Measurements from ENCODE around the gene HECTD3.
A peak's percentile ranks its signal among the peaks of the same experiment; 100 is the strongest.

Gene HECTD3

GRCh38 chr1:45010855-45011811 is at the start of gene HECTD3:
Gene HECTD3 (minus strand): TSS chr1:45011324. CDS start chr1:45011257, 67 bp downstream.
- DNase-seq (ENCODE audit: low read depth in 3 of 3), result peak; percentile 45 to 71 (median 54)

DNA sequence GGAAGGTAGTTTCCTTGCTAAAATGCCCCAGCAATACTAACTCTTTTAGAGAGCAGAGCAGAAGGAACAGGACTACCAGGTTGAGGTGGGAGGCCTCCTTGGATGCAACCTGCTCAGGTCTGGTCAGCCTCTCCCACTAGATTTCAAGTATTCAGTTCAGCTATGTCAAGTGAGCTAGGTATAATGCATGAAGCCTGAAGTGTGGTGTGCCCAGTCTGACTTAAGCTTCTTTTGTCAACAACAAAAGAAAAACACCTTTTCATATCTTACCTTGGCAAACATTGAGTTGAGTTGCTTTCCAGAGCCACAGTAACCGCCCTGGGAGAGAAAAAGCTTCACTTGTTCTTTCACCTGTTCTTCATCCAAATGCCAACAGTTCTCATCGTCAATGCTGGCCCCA is 48.7 kb upstream of the HECTD3 start:
- no peak for DNase-seq (ENCODE audit: low read depth in 3 of 3)

DNA sequence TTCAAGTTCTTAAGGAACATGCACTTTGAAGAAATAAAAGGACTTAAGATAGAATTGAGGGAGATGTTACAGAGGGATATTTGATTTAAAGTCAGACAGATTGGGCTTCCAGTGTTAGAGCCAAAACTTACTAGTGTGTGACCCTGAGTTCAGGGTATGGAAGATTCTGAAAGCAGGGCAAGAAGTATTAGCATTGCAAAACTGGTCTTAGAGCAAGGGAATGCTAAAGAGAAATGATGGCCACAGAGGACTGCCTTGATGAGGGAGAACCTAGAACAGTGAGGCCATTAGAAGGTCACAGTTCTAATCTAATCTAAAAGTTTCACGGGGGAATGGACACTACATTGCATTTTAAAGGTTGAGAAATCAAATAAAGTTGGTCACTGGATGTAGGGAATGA is 46.4 kb upstream of the HECTD3 start:
- no peak for DNase-seq (ENCODE audit: low read depth in 3 of 3)

- no peak for DNase-seq (ENCODE audit: low read depth in 3 of 3)
These were observed 40.1 kb upstream of the HECTD3 start for GRCh38 chr1:45051005-45051772.

DNA sequence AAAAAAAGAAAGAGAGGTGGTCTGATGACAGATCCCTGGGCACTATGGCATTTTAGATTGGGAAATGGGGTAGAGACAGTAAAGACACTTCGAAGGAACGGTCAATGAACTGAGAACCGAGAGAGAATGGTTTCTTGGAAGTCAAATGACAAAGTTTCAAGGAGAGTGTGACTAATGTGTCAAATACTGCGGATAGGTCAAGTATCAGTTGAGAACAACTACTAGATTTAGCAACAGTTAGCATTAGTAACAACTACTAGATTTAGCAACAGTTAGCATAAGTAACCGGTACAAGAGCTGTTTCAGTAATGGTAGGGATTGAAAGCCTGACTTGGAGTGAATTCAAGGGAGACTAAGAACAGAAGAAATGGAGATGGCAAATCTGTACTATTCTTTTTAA is 35.9 kb upstream of the HECTD3 start:
- no peak for DNase-seq (ENCODE audit: low read depth in 3 of 3)

DNA sequence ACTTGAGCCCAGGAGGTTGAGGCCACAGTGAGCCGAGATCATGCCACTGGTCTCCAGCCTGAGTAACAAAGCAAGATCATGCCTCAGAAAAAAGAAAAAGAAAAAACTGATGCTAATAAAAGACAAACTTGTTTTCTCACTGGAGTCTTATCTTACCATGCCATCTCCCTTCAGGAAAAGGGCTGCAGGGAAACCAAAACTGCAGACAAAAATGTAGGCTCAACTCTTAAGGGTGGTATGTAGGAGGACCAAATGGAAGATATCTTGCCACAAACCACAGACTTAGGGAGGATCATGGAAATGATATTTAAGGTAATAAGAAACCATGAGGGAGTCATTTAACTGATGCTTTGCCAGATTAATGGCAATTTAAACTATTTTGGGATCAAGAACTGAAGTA is 33.8 kb upstream of the HECTD3 start:
- DNase-seq (ENCODE audit: low read depth in 3 of 3), result no peak

DNA sequence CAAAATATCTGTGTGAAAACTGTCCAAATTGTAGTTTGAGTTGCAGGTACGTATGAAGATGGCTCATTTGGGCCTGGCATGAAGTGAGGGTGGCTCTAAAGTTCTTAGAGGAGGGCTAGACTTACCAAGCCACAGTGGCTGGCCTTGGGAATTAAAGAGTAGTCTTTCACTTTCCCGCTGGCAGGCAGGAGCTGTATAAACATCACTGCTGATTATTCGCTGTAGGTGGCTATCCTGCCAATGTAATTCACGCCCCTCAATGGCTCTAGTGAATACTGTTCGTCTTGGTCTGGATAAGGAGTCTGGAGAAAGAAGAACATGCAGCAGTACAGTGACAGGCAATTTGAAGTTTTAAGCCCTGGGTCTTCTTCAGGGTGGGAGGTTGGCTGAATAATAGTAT is 32.0 kb upstream of the HECTD3 start:
- DNase-seq (ENCODE audit: low read depth in 3 of 3), result no peak

DNA sequence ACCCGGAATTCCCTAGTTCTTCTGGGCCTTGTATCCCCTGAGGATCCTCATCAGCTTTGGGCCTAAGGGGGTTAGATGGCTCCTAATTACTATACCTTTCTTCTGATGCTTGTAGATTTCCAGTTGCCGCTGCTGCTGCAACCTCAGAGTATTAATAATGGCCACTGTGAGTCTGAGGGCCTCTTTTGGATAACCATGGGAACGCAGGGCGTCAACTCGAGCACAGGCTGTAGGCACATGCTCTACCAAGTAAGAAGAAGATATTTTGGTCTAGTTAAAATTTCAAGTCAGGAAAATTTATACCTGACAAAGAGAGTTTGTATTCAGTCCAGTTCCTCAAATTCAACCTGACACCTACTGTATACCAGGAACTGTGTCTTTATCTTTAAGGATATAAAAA is 29.2 kb upstream of the HECTD3 start:
- DNase-seq (ENCODE audit: low read depth in 3 of 3), result no peak

- DNase-seq (ENCODE audit: low read depth in 3 of 3), result no peak
These were observed 27.7 kb upstream of the HECTD3 start for GRCh38 chr1:45038661-45039364.

GRCh38 chr1:45038240-45038639 is 27.1 kb upstream of the HECTD3 start:
- no peak for DNase-seq (ENCODE audit: low read depth in 3 of 3)

DNA sequence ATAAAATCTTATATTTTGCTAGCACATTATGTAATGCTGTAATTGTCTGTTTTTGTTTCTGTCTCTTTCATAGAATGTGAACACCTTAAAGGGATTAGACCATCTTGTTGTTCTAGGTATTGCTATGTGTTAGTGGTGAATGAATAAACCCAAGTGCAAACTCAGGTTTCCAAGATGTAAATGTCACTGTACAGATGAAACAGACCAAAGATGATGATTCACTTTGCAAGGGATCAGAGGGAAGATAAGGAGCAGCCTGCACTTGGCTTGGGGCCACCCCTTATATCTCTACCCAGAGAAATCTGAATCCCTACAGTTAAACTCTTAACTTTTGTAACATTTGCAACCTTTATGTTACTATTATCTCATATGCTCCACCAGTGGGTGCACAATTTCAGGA is 26.3 kb upstream of the HECTD3 start:
- DNase-seq (ENCODE audit: low read depth in 3 of 3), result no peak

GRCh38 chr1:45035631-45036301 is 24.6 kb upstream of the HECTD3 start:
- no peak for DNase-seq (ENCODE audit: low read depth in 3 of 3)

GRCh38 chr1:45033356-45033755 is 22.2 kb upstream of the HECTD3 start:
- DNase-seq (ENCODE audit: low read depth in 3 of 3), result no peak

- DNase-seq (ENCODE audit: low read depth in 3 of 3), result no peak
These were observed 21.7 kb upstream of the HECTD3 start for GRCh38 chr1:45032837-45033236.

DNA sequence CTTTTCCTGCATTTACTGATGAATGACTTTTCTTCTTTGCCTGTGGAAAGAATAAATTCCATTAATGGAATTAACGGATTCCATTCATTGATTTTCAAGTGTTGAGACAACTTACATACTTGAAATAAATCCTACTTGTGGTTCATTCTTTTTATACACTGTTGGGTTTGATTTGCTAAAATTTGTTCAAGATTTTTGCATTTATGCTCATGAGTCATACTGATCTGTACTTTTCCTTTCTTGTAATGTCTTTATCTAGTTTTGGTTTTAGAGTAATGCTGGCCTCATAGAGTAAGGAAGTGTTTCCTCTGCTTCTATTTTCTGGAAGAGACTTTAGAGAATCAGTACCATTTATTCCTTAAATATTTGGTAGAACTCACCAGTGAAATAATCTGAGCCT is 15.3 kb upstream of the HECTD3 start:
- DNase-seq (ENCODE audit: low read depth in 3 of 3), result no peak

- DNase-seq (ENCODE audit: low read depth in 3 of 3), result no peak
These were observed 12.5 kb upstream of the HECTD3 start for GRCh38 chr1:45023663-45024062.

GRCh38 chr1:45018599-45019230 is 7.6 kb upstream of the HECTD3 start:
- peak in 2 of 3 experiments; percentile 31 to 66 for DNase-seq (ENCODE audit: low read depth in 3 of 3)

DNA sequence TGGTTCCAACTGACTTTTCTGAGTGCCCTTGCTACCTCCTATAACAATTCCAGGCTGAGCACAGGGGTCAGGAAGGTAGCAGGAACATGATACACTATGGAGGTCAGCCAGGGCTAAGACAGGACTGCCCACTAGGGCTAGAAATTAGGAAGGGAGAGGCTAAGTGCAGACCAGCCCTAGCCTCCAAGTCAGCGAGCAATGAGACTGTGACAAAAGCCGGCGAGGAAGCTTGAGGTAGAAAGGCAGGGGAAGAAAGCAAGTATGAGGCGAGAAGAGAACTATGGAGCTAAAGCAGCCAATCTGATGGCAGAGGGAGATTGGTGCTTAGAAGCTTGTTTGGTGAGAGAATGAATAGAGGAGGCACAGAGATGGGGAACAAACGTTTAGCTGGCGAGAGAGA is 5.6 kb upstream of the HECTD3 start:
- no peak for DNase-seq (ENCODE audit: low read depth in 3 of 3)

DNA sequence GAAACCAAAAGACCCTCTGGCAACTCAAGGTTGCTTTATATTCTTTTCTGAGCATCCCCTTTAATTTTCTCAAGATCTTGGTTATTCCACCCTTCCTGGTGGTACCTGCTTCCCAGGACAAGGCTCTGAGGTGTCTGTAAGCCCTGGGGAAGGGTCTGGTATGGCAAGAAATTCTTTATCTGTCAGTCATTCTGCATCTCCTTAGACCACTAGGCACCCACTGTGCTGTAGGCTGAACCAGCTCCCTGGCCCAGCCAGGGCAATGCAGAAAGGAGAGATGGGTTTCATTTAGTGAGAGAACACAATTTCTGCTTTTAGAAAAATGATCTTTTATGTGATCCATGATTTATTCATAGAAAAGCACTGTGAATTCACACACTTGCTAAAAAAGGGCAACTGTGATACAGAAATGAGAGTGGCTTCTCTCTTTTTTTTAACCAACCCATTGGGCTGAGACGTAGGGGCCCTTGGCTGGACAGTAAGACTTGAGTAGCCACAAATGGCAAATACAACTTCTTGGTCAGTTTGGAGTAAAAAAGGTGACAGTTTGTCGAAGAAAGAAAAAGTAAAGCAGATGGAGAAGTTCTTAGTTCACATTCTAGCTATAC is 5.1 kb upstream of the HECTD3 start:
- no peak for DNase-seq (ENCODE audit: low read depth in 3 of 3)

- DNase-seq (ENCODE audit: low read depth in 3 of 3), result no peak
These were observed 4.6 kb upstream of the HECTD3 start for GRCh38 chr1:45015683-45016082.

Measured in stimulated activated CD4-positive, alpha-beta T cell treated with anti-CD3 and anti-CD28 coated beads, TNF-alpha, amount 100 ng/mL, for 24 hours (primary cell).